HG03280 (cell line): ENCODE measurements around the gene HDAC7.

Experiments
- ATAC-seq: cut with Tn5 transposase; IDR thresholded peaks from one replicate; pipeline ENCODE4 v1.9.1; 2021; ENCODE audit warnings: mild to moderate bottlenecking, moderate library complexity; ENCODE audit not compliant: unreplicated experiment

The HDAC7 gene

GRCh38 chr12:47797441-47797840 is 22.3 kb downstream of the HDAC7 start:
- ATAC-seq = no peak

- no peak for ATAC-seq
These were observed 23.8 kb downstream of the HDAC7 start for GRCh38 chr12:47795814-47796411.

- no peak for ATAC-seq
These were observed 24.4 kb downstream of the HDAC7 start for GRCh38 chr12:47795121-47795813.

GRCh38 chr12:47794679-47795078 is 25.0 kb downstream of the HDAC7 start:
- no peak for ATAC-seq

- no peak for ATAC-seq
These were observed 26.6 kb downstream of the HDAC7 start for GRCh38 chr12:47793015-47793681.

- no peak for ATAC-seq
These were observed 27.8 kb downstream of the HDAC7 start for GRCh38 chr12:47791874-47792273.

- ATAC-seq = no peak
These were observed 28.4 kb downstream of the HDAC7 start for GRCh38 chr12:47791351-47791746.

GRCh38 chr12:47790676-47791350 is 28.9 kb downstream of the HDAC7 start:
- no peak for ATAC-seq

GRCh38 chr12:47789712-47790489 is 29.8 kb downstream of the HDAC7 start:
- no peak for ATAC-seq

GRCh38 chr12:47789141-47789540 is 30.6 kb downstream of the HDAC7 start:
- ATAC-seq = no peak

- no peak for ATAC-seq
These were observed 31.9 kb downstream of the HDAC7 start for GRCh38 chr12:47787596-47788319.

- no peak for ATAC-seq
These were observed 32.9 kb downstream of the HDAC7 start for GRCh38 chr12:47786662-47787280.

- ATAC-seq = no peak
These were observed 33.6 kb downstream of the HDAC7 start for GRCh38 chr12:47785887-47786661.

GRCh38 chr12:47785036-47785886 is 34.4 kb downstream of the HDAC7 start:
- ATAC-seq = no peak

GRCh38 chr12:47783821-47784819 is 35.6 kb downstream of the HDAC7 start:
- ATAC-seq = no peak

GRCh38 chr12:47783024-47783755 is 36.5 kb downstream of the HDAC7 start:
- no peak for ATAC-seq
